ENCODE results near the gene SLC12A1.
A peak's percentile ranks its signal among the peaks of the same experiment; 100 is the strongest.
"Not testable (repeated sequence)": the region's sequence is repeated elsewhere in the genome, so short reads cannot be mapped to it uniquely, and the experiment has no call there.

SLC12A1 gene

DNA sequence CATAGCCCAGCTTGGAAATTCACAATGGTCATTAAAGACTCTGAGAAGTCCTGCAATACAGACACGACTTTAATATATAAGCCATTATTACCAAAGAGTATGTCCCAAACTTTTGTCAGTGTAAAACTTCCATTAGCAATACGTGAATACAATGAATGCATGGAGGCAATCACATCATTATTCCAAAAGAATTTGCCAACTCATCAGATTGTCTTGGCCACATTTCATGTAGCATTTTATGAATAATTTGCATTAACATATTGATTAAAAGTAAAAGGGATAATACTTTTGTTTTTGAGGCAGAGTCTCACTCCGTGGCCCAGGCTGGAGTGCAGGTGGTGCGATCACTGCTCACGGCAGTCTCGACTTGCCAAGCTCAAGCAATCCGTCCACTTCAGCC, 117.2 kb downstream of the SLC12A1 start:
- in situ Hi-C loops (cut with MboI; ENCODE audit: low sequenced_read_pairs, unreplicated experiment): no loop called here
- DNase-seq (ENCODE audit: low spot score): no peak
- no peak for TF ChIP-seq CTCF (IDR thresholded peaks at IDR 0.05; ENCODE audit: borderline replicate concordance, control extremely low read depth, extremely low read depth, insufficient read depth, missing control alignments)

DNA sequence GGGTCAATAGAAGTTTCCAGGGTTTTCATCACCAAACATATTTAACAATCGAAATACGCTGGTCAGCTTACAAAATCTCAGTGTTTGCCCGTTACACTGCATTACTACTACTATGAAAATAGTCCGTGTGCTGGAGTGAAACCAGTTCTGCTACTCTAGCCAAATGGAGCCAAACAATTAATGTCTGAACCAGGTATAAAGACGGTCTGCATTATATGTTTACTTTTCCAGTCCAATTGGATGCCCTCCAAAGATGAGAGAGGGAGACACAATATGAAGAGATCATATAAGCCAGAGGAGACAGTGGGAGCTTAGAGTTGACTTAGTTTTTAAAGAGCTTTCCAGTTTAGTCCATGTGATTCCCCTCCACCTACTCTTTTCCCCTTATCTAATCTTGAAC, 118.8 kb downstream of the SLC12A1 start:
- no peak for DNase-seq (ENCODE audit: low spot score)
- TF ChIP-seq CTCF (IDR thresholded peaks at IDR 0.05; ENCODE audit: borderline replicate concordance, control extremely low read depth, extremely low read depth, insufficient read depth, missing control alignments): no peak
- in situ Hi-C loops (cut with MboI; ENCODE audit: low sequenced_read_pairs, unreplicated experiment): no loop called here

DNA sequence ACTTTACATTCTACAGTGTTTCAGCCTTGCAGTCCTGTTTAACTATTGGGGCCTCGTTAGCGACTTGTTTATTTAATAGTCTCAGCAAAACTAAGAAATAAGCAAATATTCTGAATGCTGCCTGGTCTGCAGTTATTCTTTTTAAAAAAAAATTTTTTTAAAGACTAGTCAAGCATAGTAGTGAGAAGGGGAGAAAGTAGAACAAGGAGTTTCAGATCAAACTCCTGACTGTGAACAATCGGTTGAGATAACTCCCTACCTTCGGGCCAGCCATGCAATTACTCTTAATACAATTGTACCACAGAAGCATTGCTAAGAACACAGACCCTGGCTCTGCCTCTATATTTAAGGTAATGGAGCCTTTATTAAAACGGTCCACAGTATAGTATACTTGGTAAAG, 119.3 kb downstream of the SLC12A1 start:
- TF ChIP-seq CTCF (IDR thresholded peaks at IDR 0.05; ENCODE audit: borderline replicate concordance, control extremely low read depth, extremely low read depth, insufficient read depth, missing control alignments): no peak

DNA sequence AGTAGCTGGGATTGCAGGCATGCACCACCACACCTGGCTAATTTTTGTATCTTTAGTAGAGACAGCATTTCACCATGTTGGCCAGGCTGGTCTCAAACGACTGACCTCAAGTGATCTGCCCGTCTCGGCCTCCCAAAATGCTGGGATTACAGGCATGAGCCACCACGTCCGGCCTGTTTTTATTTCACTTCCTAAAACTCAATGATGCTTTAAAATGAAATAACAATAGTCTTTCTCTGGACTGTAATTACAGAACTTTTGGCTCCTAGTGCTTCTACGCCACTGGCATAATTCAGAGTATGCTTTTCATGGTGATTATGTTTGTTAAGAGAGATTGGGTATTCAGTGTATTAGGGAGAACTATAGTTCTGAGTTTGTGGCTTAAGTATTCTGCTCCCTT, 120.1 kb downstream of the SLC12A1 start:
- DNase-seq (ENCODE audit: low spot score); in situ Hi-C loops (cut with MboI; ENCODE audit: low sequenced_read_pairs, unreplicated experiment): not testable (repeated sequence)

More for the DNA sequence above, 119.3 kb downstream of the SLC12A1 start:
- DNase-seq (ENCODE audit: low spot score): no peak
- in situ Hi-C loops (cut with MboI; ENCODE audit: low sequenced_read_pairs, unreplicated experiment): no loop called here

- DNase-seq (ENCODE audit: low spot score): no peak
- in situ Hi-C loops (cut with MboI; ENCODE audit: low sequenced_read_pairs, unreplicated experiment): no loop called here
- no peak for TF ChIP-seq CTCF (IDR thresholded peaks at IDR 0.05; ENCODE audit: borderline replicate concordance, control extremely low read depth, extremely low read depth, insufficient read depth, missing control alignments)
These were observed 124.1 kb downstream of the SLC12A1 start for GRCh38 chr15:48330105-48330785.

DNA sequence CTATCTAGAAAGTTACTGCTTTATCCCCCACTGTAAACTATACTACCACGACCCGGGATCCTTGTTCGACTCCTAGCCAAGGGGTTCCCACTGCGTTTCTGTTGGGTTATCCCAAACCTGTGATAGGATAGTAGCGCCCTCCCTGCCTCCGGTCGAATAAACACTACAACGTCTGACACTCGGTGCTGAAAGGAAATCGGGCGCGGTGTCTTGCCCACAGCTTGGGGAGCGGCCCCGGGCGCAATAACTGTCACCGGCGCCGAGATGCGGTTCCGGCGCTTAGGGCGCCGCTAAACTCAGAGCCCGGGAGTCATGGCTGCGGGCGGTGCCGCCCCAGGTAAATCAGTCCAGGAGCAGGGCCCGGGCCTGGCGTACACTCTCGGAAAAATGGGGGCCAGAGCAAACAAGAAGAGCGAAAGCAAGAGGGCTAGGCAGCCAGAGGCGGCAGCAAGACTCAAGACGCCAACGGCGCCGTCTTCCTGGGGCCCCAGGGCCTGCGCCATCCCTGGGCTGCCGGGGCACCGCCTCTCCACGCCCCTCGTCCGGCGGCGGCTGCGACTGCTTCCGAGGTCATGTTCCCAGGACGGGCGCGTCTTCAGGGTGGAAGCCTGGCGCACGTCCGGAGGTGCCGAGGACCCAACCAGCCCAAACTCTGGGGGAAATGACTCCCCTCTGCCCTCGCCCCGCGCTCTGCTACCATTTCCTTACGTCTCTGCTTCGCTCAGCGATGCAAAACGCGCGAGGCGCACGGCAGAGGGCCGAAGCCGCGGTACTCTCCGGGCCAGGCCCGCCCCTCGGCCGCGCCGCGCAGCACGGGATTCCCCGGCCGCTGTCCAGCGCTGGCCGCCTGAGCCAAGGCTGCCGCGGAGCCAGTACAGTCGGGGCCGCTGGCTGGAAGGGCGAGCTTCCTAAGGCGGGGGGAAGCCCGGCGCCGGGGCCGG, 125.0 kb downstream of the SLC12A1 start, which contains the start of gene DUT:
DUT (plus strand) TSS at position 575 of the 941 bp plus-strand sequence; CDS start at position 662, 87 bp downstream.
- TF ChIP-seq CTCF (IDR thresholded peaks at IDR 0.05; ENCODE audit: borderline replicate concordance, control extremely low read depth, extremely low read depth, insufficient read depth, missing control alignments): no peak
- in situ Hi-C loops (cut with MboI; ENCODE audit: low sequenced_read_pairs, unreplicated experiment): no loop called here
- peak; percentile 87 for DNase-seq (ENCODE audit: low spot score)

All from GM13976 (cell line).